A673 (cell line): ENCODE measurements around the gene RAB15. TPM values are rescaled to one million over a fixed set of nuclear protein-coding genes. Genes with fewer than 3 reads are reported as not detected.

Experiments
- BruUV-seq: library from RNA; stranded (reverse); fragments of 400-500 nt; replicated peaks from 2 replicates; lab custom pipeline; 2021; lab: Mats Ljungman, UMichigan
- CTCF ChIA-PET: fragments of 300-600 bp; sonication (Branson Sonifier 250); formaldehyde crosslinking; loops from one replicate; lab custom pipeline; 2022; ENCODE audit warnings: antibody characterized with exemption; lab: Charles Lee
- POLR2A ChIA-PET: fragments of 300-600 bp; sonication (Branson Sonifier 250); formaldehyde crosslinking; loops from one replicate; lab custom pipeline; 2022; ENCODE audit warnings: antibody characterized with exemption; ENCODE audit not compliant: low non-redundant PET; lab: Charles Lee
- DNase-seq: peaks from one replicate; pipeline ENCODE4 v3.0.0-alpha.2; 2015; ENCODE audit warnings: low spot score
- H3K27ac ChIP-seq: fragments of 200-600 bp; sonication (generic); 2 replicates; pipeline ENCODE4 v1.5.1; 2016; ENCODE audit warnings: mixed run types, low read depth, mild to moderate bottlenecking, mixed read lengths, antibody characterized with exemption, low read length; ENCODE audit not compliant: poor library complexity, severe bottlenecking
- H3K27me3 ChIP-seq: fragments of 200-600 bp; sonication (generic); replicated peaks from 2 replicates; pipeline ENCODE4 v1.6.1; 2017; ENCODE audit warnings: mixed run types, low read depth, mild to moderate bottlenecking, mixed read lengths, antibody characterized with exemption, low read length; ENCODE audit not compliant: insufficient read depth, poor library complexity
- H3K36me3 ChIP-seq: fragments of 200-600 bp; sonication (generic); 2 replicates; pipeline ENCODE4 v1.6.1; 2016; ENCODE audit warnings: mixed run types, mild to moderate bottlenecking, mixed read lengths, antibody characterized with exemption, low read length; ENCODE audit not compliant: insufficient read depth, poor library complexity, severe bottlenecking
- H3K4me1 ChIP-seq: fragments of 200-600 bp; sonication (generic); 2 replicates; pipeline ENCODE4 v1.6.1; 2017; ENCODE audit warnings: mixed run types, mild to moderate bottlenecking, mixed read lengths, antibody characterized with exemption, low read length; ENCODE audit not compliant: insufficient read depth, poor library complexity, severe bottlenecking
- H3K4me3 ChIP-seq: fragments of 200-600 bp; sonication (generic); 2 replicates; pipeline ENCODE4 v1.5.1; 2016; ENCODE audit warnings: low read depth, mixed run types, mild to moderate bottlenecking, mixed read lengths, low read length; ENCODE audit not compliant: poor library complexity, severe bottlenecking
- H3K9me3 ChIP-seq: fragments of 200-600 bp; sonication (generic); 2 replicates; pipeline ENCODE4 v1.6.1; 2016; ENCODE audit warnings: mixed run types, low read depth, mild to moderate bottlenecking, mixed read lengths, antibody characterized with exemption, low read length; ENCODE audit not compliant: poor library complexity, severe bottlenecking
- EZH2 ChIP-seq: fragments of 200-600 bp; sonication (generic); IDR thresholded peaks from 2 replicates; pipeline ENCODE4 v1.6.1; 2017; ENCODE audit warnings: borderline replicate concordance, low read depth, mild to moderate bottlenecking, mixed read lengths, antibody characterized with exemption, low read length; ENCODE audit not compliant: poor library complexity, severe bottlenecking
- intact Hi-C: fragments of 100-400 bp; cut with micrococcal nuclease; formaldehyde crosslinking; loops from one replicate; pipeline ENCODE4 v1.10.0; 2022; ENCODE audit not compliant: unreplicated experiment
- total RNA-seq: library from RNA; stranded (reverse); gene quantifications from 2 replicates; pipeline ENCODE4 v1.2.3, GENCODE V29; 2021
- TF ChIP-seq, protein P1 (sequence below): fragments of 300-800, 200-600 bp; sonication (generic); conservative IDR thresholded peaks from 2 replicates; pipeline ENCODE4 v1.5.1; 2017; ENCODE audit warnings: low read depth, mild to moderate bottlenecking, antibody characterized with exemption, low read length, moderate library complexity, mixed read lengths

RAB15 gene
- total RNA-seq, 1 experiment from 2014 or later, result 23.6 TPM

DNA sequence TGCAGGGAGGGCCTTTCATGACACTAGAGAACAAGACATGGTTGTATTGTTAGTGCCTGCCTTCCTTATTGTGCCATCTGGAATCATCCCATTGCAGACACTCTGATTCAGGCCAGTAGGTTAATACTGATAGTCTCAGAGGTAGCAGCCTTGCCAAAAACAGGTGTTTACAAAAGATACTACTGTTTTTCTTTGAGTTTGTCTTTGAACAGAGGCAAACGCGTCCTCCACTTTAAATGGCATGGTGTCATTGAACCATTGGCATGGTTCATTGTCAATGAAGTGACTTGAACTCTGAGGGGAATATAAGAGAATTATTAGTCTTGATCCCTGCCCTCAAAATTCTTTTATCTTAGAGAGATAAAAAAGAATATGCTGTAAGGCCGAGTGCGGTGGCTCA, 18.8 kb upstream of the RAB15 start:
- Histone ChIP-seq H3K4me1 (peaks cover 19% of the 10 kb centered on the region), H3K9me3 (no peaks in the 10 kb centered on the region), H3K27ac (no peak overlapping the region), H3K4me3 (no peak overlapping the region), H3K36me3 (no peaks in the 10 kb centered on the region), H3K27me3 (no peaks in the 10 kb centered on the region)
- no TSS peak for BruUV-seq
- ChIA-PET CTCF (interaction anchor here (0.5 to 0.6 kb wide), 2 partner anchors 19 to 324 kb away, joined by 3 to 5 read pairs; no protein-coding TSS in a partner anchor), POLR2A (no interaction called here)
- TF ChIP-seq, protein P1, sequence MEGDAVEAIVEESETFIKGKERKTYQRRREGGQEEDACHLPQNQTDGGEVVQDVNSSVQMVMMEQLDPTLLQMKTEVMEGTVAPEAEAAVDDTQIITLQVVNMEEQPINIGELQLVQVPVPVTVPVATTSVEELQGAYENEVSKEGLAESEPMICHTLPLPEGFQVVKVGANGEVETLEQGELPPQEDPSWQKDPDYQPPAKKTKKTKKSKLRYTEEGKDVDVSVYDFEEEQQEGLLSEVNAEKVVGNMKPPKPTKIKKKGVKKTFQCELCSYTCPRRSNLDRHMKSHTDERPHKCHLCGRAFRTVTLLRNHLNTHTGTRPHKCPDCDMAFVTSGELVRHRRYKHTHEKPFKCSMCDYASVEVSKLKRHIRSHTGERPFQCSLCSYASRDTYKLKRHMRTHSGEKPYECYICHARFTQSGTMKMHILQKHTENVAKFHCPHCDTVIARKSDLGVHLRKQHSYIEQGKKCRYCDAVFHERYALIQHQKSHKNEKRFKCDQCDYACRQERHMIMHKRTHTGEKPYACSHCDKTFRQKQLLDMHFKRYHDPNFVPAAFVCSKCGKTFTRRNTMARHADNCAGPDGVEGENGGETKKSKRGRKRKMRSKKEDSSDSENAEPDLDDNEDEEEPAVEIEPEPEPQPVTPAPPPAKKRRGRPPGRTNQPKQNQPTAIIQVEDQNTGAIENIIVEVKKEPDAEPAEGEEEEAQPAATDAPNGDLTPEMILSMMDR, result no peak
- TF ChIP-seq EZH2, result no peak
- no peak for DNase-seq
- intact Hi-C loops, result no loop called here

DNA sequence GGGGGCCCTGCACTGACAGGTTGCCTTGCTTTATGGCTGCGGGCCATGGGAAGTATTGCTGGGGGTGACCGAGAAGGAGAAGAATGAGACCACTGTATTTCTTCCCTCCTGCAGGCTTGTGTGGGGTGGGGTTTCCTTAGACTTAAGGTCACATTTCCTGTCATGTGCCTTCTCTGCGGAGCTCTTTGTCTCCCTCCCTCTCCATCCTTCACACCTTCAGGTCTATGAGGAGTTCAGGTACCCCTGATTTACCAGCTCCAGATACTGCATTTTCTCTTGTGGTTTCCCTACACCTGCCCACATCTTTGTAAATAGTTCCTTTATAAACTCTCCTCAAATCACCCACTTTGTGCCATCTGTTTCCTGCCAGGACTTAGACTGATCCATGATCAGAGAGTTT, 18.2 kb upstream of the RAB15 start:
- ChIA-PET CTCF (no interaction called here), POLR2A (no interaction called here)
- peaks cover 19% of the 10 kb centered on the region for H3K4me1 ChIP-seq
- no peak overlapping the region for H3K27ac ChIP-seq
- H3K27me3 ChIP-seq, result no peaks in the 10 kb centered on the region
- H3K4me3 ChIP-seq, result no peak overlapping the region
- H3K36me3 ChIP-seq, result no peaks in the 10 kb centered on the region
- no peak for DNase-seq
- intact Hi-C loops, result no loop called here
- no peaks in the 10 kb centered on the region for H3K9me3 ChIP-seq
- no peak for TF ChIP-seq EZH2
- TF ChIP-seq, protein P1, result no peak
- no TSS peak for BruUV-seq

DNA sequence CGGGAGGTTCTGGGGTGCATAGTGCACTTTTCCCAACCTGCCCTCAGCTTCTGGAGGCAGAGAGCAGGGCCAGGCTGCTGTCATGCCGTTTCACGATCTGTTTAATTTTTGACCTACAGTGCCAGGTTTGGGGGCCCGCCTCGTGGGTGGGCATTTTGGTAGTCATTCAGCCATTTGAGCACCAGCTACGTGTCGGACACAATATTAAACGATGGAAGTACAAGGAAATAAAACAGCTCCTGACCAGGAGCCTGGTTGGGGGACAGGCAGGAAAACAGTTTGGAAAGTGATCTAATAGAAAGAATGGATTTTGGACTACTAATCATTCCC, 15.3 kb upstream of the RAB15 start:
- POLR2A ChIA-PET, result interaction anchor here (0.6 kb wide), 1 partner anchor 14 kb away, joined by 5 read pairs; no protein-coding TSS in a partner anchor
- peaks cover 7% of the 10 kb centered on the region for H3K4me1 ChIP-seq
- DNase-seq, result no peak

More for the DNA sequence above, 15.3 kb upstream of the RAB15 start:
- no peaks in the 10 kb centered on the region for H3K9me3 ChIP-seq
- peak overlapping the region; percentile 76 for H3K27ac ChIP-seq
- H3K27me3 ChIP-seq, result no peaks in the 10 kb centered on the region
- peak overlapping the region; percentile 73 for H3K4me3 ChIP-seq
- TF ChIP-seq EZH2, result no peak
- TF ChIP-seq, protein P1, result no peak
- intact Hi-C loops, result loop anchor here (5.0 kb wide), 1 partner anchor 75 kb away; the partner anchor contains the start of gene CHURC1
- BruUV-seq, result no TSS peak
- CTCF ChIA-PET, result no interaction called here
- H3K36me3 ChIP-seq, result no peaks in the 10 kb centered on the region
